ENCODE data around the gene TNP1. TPM values are rescaled to one million over a fixed set of nuclear protein-coding genes. Genes with fewer than 3 reads are reported as not detected.

TNP1 gene
- total and polyA plus RNA-seq, 2 experiments from 2014 or later, result not detected

DNA sequence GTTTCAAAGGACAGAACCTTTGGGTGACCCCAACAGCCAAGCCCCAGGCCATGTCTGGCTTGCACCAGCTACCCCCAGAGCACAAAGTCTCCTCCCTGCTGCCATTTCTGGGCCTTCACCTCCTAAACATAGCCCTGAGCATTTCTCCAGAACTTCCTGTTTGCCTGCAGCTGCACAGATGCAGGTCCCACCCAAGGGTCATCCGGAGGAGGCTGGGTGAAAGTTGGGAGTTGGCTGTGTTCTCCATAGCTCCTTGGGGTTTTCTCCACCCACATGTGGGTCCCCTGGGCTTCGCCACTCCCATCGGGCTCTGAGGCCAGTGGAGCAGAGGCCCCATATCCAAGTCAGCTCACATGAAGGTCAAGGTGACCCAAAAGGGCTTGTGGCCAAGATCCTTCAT is 4.3 kb downstream of the TNP1 start:
- H3K4me1 ChIP-seq (ENCODE audit: insufficient read depth), result peaks cover 6% of the 10 kb centered on the region
- H4K20me1 ChIP-seq (ENCODE audit: insufficient read depth, poor library complexity, severe bottlenecking), result no peaks in the 10 kb centered on the region
- no peaks in the 10 kb centered on the region for H3K9me3 ChIP-seq (ENCODE audit: low read depth)
- H3K36me3 ChIP-seq (replicated peaks; ENCODE audit: insufficient read depth, low read depth), result no peaks in the 10 kb centered on the region
- TF ChIP-seq EZH2phosphoT487 (IDR thresholded peaks at IDR 0.05; ENCODE audit: low read depth, severe bottlenecking, unreplicated experiment) (no peak), EZH2 (IDR thresholded peaks at IDR 0.05; ENCODE audit: borderline replicate concordance) (no peak)
- TF ChIP-seq, protein P1, sequence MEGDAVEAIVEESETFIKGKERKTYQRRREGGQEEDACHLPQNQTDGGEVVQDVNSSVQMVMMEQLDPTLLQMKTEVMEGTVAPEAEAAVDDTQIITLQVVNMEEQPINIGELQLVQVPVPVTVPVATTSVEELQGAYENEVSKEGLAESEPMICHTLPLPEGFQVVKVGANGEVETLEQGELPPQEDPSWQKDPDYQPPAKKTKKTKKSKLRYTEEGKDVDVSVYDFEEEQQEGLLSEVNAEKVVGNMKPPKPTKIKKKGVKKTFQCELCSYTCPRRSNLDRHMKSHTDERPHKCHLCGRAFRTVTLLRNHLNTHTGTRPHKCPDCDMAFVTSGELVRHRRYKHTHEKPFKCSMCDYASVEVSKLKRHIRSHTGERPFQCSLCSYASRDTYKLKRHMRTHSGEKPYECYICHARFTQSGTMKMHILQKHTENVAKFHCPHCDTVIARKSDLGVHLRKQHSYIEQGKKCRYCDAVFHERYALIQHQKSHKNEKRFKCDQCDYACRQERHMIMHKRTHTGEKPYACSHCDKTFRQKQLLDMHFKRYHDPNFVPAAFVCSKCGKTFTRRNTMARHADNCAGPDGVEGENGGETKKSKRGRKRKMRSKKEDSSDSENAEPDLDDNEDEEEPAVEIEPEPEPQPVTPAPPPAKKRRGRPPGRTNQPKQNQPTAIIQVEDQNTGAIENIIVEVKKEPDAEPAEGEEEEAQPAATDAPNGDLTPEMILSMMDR (IDR thresholded peaks at IDR 0.05; ENCODE audit: poor library complexity), result no peak
- H3K4me3 ChIP-seq, result no peak overlapping the region
- H3K27ac ChIP-seq, result peak overlapping the region; percentile 77
- no peaks in the 10 kb centered on the region for H3K27me3 ChIP-seq
- no peak overlapping the region for H3K4me2 ChIP-seq
- WGBS (ENCODE audit: low lambda C conversion rate, missing lambda C conversion rate), result 100% methylated on average over 3 of the region's 3 CpGs
- no peak for DNase-seq (ENCODE audit: low spot score)
- H3K79me2 ChIP-seq, result no peaks in the 10 kb centered on the region
- H3K9me2 ChIP-seq (replicated peaks; ENCODE audit: insufficient read depth), result no peaks in the 10 kb centered on the region
- no peak overlapping the region for H2AFZ ChIP-seq

DNA sequence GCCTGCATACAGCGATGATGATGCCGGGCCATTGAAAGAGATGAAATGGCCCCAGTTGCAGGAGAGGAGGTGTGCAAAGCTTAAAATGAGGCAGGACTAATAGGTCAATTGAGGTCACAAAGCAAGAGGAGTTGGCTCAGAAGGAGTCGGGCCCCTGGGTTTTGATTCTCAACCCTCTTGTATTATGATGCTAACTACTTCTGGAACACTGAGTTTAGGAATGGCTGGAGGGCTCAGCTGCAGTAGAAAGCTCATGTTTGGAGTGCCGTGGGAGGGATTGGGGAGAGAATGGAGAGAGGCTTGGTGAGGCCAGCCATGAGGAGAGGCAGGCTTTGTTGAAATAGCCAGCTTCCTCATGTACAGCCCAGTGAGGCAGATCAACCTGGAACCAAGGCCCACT is 4.8 kb downstream of the TNP1 start:
- Histone ChIP-seq H4K20me1 (ENCODE audit: insufficient read depth, poor library complexity, severe bottlenecking) (no peaks in the 10 kb centered on the region), H2AFZ (no peak overlapping the region), H3K9me2 (replicated peaks; ENCODE audit: insufficient read depth) (no peaks in the 10 kb centered on the region), H3K79me2 (no peaks in the 10 kb centered on the region), H3K27me3 (no peaks in the 10 kb centered on the region), H3K36me3 (replicated peaks; ENCODE audit: insufficient read depth, low read depth) (no peaks in the 10 kb centered on the region), H3K9me3 (ENCODE audit: low read depth) (no peaks in the 10 kb centered on the region), H3K27ac (no peak overlapping the region), H3K4me1 (ENCODE audit: insufficient read depth) (peaks cover 6% of the 10 kb centered on the region), H3K4me2 (no peak overlapping the region), H3K4me3 (no peak overlapping the region)
- no peak for DNase-seq (ENCODE audit: low spot score)
- TF ChIP-seq, protein P1 (IDR thresholded peaks at IDR 0.05; ENCODE audit: poor library complexity), result no peak
- TF ChIP-seq EZH2phosphoT487 (IDR thresholded peaks at IDR 0.05; ENCODE audit: low read depth, severe bottlenecking, unreplicated experiment), result no peak
- 90% methylated on average over 4 of the region's 4 CpGs for WGBS (ENCODE audit: low lambda C conversion rate, missing lambda C conversion rate)

DNA sequence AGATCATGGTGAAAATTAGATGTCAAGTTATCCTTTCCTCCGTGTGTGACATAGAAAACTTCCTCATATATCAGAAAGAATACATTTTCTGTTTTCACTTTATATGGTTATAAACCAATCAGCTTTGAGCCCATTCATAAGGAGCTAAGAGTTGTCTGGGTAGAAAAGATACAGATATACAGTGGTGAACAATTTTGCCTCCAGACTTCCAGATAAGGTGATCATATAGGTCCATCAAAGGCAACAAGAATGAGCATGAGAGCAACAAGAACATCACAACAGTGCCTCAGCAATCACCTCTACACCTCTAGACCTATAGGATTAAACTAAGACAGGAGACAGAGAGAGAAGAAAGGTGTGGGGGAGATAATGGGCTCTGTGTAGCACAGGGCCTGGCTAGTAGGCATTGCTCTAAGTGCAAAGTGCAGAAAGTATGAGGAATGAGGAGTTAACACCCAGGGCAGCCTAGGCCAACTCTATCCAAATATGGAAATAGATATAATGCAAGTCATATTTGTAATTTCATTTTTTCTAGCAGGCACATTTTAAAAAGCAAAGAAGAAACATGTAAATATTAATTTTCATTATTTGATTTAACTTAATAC is 8.3 kb downstream of the TNP1 start:
- WGBS (ENCODE audit: low lambda C conversion rate, missing lambda C conversion rate), result 56% methylated on average over 1 of the region's 1 CpG

More for the DNA sequence above, 8.3 kb downstream of the TNP1 start:
- no peak for TF ChIP-seq EZH2 (IDR thresholded peaks at IDR 0.05; ENCODE audit: borderline replicate concordance)
- no peak for TF ChIP-seq EZH2phosphoT487 (IDR thresholded peaks at IDR 0.05; ENCODE audit: low read depth, severe bottlenecking, unreplicated experiment)
- TF ChIP-seq, protein P1 (IDR thresholded peaks at IDR 0.05; ENCODE audit: poor library complexity), result no peak
- H3K27me3 ChIP-seq, result no peaks in the 10 kb centered on the region
- H3K9me3 ChIP-seq (ENCODE audit: low read depth), result no peaks in the 10 kb centered on the region
- peaks cover 1% of the 10 kb centered on the region for H3K4me1 ChIP-seq (ENCODE audit: insufficient read depth)
- H2AFZ ChIP-seq, result no peak overlapping the region
- H3K9me2 ChIP-seq (replicated peaks; ENCODE audit: insufficient read depth), result no peaks in the 10 kb centered on the region
- H3K4me2 ChIP-seq, result no peak overlapping the region
- H3K4me3 ChIP-seq, result no peak overlapping the region
- H3K36me3 ChIP-seq (replicated peaks; ENCODE audit: insufficient read depth, low read depth), result no peaks in the 10 kb centered on the region
- no peaks in the 10 kb centered on the region for H4K20me1 ChIP-seq (ENCODE audit: insufficient read depth, poor library complexity, severe bottlenecking)
- DNase-seq (ENCODE audit: low spot score), result no peak
- H3K79me2 ChIP-seq, result no peaks in the 10 kb centered on the region
- peak overlapping the region; percentile 1 for H3K27ac ChIP-seq

All from hepatocyte (in vitro differentiated cells).